ENCODE results near the gene METTL1.
A peak's percentile ranks its signal among the peaks of the same experiment; 100 is the strongest.

The METTL1 gene

DNA sequence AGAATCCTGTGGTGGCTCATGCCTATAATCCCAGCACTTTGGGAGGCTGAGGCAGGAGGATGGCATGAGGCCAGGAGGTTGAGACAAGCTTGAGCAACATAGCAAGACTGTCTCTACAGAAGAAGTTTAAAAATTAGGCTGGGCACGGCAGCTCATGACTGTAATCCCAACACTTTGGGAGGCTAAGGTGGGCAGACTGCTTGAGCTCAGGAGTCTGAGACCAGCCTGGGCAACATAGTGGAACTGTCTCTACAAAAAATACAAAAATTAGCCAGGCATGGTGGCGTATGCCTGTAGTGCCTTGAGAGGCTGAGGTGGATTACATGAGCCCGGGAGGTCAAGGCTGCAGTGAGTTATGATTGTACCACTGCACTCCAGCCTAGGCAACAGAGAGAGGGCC lies 4.0 kb downstream of the METTL1 start:
- DNase-seq (ENCODE audit: low spot score): no peak

DNA sequence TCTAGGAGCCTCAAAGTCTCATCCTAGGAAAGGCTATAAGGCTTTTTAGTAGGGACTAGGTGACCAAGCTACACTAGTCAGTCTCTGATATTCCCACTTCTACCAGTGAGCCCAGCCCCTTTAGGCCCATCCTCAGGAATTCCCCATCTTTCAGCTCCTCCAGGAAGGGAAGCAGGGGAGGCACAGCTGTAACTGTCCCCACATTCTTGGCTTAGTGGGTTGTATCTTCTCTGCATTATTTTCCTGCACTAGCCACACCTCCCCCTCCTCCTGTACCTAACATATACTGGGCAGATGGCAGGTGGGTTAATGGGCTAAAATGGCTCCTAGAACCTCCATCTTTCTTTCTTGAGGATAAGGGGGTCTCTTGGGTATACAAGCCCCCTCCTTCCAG lies 4.6 kb downstream of the METTL1 start:
- no peak for DNase-seq (ENCODE audit: low spot score)

DNA sequence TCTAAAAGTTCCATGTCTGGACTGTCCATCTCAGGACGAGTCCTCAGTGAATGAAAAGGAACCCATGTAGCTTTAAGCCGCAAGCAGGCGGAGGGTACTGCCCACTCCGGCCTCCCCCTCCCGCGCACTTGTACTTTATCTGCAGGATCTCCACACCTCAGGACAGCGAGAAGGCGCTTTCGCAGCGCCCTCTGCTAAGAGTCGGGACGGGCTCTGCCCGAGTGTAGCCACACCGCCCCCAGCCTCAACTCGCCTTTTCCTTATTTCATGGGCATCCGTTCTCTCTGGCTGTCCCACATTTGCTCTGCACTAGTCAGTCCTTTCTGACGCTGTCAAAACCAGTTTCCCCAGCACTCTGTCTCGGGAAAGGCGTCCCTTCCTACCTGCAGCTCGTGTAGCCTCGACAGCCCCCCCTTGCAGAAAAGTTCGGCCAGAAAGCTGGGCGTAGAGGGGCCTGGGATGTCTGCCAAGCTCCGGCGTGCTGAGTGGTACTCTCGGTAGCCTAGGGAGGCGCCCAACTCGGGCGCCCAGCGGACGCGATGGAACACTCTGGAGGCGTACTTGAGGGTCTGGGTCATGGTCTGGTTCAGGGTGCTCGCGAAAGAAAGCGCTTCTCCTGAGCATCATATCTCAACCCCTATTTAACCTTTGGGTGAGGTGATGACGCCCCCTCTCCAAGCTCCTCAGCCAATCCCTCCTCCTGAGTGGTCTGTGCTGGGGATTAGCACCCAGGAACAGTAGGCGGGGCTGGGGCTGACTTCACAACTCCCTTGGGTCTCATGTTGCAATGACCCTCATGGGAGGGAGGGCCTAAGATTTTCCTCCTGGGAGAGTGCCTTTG lies 5.2 kb downstream of the METTL1 start, which contains the start of gene CYP27B1:
Gene CYP27B1, minus strand, starts transcription at position 615 of the 841 bp plus-strand sequence. Its CDS starts 37 bp downstream, at position 578.
- no peak for DNase-seq (ENCODE audit: low spot score)

DNA sequence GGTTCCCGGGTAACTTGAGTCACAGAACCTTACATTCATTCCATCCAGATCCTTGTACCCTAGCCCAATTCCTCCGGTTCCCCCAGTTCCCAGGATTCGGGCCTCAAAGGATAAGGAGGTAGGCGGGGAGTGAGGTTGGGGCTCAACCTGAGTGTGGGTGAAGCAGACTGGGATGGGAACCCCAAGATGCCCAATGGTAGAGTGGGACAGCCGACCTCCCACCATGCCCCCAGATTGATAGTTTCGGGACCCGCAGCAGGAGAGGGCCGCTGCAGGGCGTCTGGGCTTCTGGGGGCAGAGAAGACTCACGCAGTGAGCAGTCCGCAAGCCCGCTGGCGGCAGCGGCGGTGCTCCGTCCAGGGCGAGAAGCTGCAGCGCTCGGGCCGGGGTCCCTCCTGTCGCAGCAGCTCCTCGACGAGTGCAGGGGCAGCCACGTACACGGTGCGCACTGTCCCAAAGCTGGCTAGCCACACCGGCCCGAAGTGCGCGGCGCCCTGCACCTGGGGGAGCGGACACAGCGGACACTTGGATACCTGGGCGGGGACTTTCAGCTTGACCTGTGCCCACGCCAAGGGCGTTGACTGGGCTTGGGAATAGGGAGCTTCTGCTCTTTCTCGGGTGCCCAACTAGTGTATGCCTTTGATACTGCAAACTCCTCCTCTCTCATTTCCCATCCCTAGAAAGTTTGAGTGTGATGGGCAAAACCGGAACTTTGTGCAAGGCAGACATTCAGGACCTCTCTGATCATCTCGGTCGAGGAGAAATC lies 6.0 kb downstream of the METTL1 start:
- DNase-seq (ENCODE audit: low spot score): no peak

DNA sequence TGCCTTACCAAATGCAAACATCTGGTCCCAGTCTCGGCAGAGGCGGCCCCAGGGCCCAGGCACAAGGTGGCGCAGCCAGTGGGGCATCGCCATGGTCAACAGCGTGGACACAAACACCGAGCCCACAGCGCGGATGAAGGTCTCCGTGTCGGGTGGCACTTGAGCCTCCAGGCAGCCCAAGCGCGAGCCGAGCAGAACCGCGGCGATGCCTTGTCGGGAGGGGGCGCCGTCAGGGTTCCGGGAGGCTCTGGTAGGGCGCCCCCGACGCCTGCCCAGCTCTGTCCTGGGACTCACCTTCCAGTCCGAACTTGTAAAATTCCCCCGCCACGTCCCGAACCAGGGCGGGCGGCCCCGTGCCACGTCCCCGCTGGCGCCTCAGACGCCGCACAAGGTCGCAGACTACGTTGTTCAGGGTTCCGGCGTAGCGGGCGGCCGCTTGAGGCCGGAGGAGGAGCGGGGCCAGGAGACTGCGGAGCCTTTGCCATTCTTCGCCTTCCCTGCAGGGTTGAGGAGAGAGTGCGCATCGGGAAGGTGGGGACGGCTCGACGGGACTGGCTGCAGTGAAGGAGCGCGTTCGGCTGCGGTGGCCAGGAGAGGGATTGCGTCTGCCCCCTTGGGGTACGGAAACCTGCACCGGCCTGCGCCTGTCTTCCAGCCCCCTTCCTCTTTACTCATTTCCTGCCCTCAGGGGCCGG lies 6.8 kb downstream of the METTL1 start:
- DNase-seq (ENCODE audit: low spot score): peak; percentile 39

DNA sequence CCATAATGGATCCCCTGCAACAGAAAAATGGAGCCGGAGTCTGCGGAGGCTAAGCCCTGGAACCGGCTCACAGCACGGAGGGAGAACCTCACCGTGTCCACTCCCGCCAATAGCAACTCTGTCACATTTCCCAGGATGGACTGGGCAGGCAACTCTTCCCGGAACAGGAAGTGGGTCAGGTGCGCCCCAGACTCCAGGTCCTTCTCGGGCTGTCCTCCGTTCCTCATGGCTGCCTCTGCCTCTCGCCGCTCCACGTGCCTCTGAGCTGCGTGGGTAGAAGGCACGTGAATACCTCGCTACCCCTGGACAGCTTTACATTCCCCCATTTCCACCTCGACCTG lies 7.3 kb downstream of the METTL1 start:
- DNase-seq (ENCODE audit: low spot score): no peak

DNA sequence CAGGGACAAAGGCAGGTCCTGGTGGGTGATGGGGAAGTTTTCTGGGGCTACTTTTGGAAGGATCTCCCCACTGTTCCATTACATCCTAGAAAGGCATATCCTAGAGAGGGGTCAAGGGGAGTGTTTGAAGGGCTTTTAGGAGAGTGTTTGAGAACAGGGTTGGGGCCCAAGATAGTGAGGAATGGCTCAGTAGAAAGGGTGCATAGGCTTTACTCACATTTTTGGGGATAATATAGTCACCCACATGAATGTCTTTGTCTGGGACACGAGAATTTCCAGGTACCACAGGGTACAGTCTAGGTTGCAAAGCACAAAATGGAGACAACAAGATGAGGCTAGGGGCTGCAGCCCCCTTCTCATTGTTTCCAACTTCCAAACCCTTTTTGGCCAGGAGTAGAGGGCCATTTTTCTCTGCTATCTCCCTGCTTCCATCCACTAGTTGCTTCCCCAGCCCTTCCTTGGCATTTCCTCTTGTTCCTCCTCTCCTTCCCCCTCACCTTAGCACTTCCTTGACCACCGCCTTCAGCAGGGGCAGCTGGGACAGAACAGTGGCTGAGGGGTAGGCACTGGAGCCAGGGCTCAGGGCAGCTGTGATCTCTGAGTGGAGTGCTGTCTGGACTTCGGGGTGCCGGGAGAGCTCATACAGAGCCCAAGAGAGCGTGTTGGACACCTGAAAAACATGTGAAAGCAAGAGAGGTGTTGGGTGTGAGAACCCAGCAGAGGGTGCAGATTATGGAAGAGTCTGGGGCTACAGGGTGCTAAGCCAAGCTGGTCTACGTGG lies 7.8 kb downstream of the METTL1 start:
- DNase-seq (ENCODE audit: low spot score): no peak

DNA sequence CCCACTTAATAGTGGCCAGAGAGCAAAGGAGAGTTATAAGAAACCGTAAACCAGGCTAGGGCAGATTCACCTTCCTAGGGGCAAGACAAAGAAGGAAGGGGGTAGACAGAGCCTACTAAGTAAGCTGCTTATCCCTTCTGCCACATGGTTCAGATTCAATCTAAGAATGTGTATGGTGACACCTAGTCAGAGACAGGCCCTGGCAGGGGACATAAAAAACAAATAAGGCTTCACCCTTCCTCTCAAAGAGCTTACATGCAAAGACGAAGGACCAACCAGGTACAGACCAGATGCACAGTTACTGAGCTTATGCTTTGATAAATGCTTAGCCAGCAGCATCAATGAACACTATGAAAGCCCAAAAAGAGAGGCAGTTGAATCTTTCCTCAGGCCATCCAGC lies 9.4 kb downstream of the METTL1 start:
- DNase-seq (ENCODE audit: low spot score): no peak

DNA sequence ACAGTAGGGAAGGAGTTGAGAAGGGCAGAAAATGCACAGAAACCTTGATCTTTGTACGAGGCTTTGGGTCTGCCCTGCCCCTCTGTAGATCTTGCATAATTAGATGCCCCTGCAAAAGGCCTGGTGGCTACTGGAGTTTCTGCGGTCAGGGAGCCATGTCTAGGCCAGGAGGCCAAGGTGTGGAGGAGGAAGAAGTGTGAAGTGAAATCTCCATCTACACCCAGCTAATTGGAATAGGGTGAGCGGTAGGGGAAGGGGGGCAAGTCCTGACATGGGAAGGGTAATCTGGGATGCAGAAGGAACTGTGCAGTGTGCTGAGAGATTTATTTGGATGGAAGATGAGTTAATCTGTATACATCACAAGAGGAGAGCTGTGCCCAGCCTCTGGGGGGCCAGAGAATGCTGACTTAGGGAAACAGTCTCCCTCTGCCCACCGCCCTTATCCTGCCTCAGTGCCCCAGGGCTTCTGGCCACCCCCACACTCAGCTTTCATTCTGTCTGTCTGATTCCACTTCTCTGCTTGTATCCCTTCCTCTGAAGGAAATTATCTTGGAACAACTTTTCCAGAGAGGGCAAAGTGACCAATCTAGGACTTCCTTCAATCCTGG lies 10.4 kb downstream of the METTL1 start:
- no peak for DNase-seq (ENCODE audit: low spot score)

DNA sequence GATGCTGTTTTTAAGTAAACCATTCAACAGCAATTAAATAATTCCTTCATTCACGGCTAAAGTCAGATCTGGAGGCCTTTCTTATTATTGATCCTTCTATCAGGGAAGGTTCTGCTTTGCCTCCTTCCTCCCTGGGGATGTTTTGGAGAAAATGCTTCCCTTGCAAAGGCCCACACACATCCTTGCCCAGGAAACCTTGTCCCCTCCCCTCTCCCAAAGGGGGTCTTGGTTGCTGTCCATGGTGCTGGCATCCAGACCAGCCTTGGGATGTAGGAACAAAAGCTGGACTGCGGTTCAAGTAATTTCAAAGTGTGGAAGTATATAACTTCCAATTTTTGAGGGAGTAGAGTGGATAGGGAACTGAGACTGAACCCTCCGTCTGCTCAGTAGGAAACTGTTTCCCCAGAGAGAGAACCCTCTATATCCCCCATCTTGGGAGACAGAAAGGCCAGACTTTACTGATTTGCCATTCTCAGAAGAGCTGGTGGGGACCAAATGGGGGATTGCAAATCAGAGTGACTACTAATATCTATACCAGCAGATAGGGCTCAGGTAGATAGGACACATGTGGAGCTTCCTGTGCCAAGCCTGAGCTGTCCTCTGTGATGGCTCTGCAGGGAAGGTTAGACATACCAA lies 11.4 kb downstream of the METTL1 start:
- DNase-seq (ENCODE audit: low spot score): no peak

DNA sequence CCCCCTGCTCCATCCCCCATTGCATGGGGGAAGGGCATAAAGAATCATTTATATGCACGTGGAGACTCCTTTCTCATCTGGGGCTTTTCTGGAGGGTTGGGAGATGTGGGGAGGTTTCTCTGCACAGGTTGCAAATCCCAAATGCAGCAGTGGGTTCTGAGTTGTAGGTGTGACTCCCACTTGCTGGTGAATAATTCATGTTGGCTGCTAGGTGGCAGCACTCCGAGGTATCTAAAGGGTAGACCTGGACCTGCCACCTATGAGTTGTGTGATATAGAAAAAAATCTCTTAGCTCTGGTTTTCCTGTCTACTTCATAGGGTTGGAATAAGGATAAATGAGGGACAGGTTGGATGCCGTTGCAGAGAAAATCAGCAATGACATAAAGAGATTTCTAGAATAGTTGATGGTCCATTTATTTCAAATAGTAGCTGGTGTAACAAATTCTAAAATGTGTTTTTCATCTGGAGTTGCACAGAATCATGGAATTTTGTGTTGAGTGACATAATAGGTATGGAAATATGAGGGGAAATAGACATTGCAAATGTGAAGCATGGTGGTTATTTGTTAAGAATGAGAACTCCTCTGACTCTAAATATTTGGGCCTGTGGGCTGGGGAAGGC lies 12.4 kb downstream of the METTL1 start:
- no peak for DNase-seq (ENCODE audit: low spot score)

DNA sequence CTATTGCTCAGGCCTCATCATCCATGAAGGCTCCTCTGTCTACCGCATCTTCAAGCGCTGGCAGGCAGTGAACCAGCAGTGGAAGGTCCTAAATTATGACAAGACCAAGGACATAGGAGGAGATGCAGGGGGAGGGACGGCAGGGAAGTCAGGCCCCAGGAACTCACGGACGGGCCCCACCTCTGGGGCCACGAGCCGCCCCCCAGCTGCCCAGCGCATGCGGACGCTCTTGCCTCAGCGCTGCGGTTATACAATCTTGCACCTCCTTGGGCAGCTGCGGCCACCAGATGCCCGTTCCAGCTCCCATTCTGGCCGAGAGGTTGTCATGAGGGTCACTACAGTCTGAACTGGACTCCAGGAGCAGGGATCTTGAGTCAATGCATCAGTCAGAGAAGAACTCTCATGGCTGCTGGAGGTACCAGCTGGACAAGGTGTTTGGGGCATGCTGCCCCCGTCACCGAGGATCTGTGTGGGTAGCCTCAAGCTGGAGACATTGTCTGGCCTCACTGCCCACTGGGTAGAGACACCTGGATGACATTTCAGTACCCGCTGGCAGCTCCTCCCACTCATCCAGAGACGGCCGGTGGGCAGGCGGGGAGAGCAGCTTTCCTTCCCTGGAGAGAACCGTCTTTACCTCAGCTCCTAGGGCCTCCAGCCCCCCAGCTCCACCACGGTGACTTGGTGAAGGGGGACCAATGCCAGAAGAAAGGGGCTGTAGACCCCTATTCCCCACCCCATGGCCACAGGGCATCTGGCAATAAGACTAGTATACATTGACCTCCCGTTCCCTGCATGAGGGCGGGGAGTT lies 13.1 kb downstream of the METTL1 start:
- DNase-seq (ENCODE audit: low spot score): no peak

DNA sequence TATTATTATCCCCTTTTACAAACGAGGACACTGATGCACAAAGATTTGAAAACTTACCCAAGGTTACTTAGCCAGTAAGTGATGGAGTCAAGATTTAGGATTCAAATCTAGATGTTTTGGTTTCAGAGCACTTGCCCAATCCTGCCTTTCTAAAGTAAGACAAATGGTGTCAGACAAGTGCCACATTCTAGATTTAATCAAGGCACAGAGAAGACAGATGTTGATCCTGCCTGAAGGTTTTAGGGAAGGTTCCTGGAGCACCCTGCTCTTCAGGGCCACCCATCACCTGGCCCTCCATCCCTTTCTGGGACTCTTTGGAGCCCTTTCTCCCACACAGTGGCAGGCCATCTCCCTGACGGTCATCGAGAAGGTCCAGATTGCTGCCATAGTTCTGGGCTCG lies 14.1 kb downstream of the METTL1 start:
- no peak for DNase-seq (ENCODE audit: low spot score)

DNA sequence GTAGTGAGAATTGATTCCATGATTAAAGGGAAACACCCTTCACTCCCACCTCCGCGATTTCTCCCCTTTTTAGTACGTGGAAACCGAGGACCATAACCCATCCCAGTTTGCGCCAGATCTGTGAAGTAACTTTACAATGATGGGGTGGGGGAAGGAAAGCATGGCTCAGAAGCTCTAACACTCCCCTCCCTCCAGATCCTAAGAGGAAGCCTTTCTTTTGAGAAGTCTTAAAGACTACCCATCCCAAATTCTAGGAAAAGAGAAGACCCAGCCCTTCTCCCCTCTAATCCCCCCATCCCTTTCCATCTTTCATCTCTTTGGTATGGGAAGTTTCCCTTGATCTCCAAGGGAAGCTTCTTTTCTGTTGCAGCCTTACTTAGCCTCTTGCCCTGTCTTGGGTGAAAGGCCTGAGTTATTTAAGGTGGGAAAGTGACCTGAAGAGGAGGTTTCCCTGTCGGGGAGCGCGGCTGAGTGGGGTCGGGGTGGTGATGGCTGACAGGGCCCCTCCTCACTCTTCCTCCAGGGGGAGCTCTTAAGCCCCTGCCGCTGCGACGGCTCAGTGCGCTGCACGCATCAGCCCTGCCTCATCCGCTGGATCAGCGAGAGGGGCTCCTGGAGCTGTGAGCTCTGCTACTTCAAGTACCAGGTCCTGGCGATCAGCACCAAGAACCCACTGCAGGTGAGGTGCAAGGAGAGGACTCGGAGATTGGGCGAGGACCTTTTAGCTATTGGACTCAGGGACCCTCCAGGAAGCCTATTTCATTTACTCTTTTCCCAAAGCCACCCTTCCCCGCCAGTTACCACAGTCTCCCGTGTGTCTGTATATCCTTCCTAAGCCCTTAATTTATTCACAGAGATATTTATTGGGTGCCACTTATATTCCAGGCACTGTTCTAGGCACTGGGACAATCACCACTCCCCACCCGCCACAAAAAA lies 15.2 kb downstream of the METTL1 start:
- no peak for DNase-seq (ENCODE audit: low spot score)

DNA sequence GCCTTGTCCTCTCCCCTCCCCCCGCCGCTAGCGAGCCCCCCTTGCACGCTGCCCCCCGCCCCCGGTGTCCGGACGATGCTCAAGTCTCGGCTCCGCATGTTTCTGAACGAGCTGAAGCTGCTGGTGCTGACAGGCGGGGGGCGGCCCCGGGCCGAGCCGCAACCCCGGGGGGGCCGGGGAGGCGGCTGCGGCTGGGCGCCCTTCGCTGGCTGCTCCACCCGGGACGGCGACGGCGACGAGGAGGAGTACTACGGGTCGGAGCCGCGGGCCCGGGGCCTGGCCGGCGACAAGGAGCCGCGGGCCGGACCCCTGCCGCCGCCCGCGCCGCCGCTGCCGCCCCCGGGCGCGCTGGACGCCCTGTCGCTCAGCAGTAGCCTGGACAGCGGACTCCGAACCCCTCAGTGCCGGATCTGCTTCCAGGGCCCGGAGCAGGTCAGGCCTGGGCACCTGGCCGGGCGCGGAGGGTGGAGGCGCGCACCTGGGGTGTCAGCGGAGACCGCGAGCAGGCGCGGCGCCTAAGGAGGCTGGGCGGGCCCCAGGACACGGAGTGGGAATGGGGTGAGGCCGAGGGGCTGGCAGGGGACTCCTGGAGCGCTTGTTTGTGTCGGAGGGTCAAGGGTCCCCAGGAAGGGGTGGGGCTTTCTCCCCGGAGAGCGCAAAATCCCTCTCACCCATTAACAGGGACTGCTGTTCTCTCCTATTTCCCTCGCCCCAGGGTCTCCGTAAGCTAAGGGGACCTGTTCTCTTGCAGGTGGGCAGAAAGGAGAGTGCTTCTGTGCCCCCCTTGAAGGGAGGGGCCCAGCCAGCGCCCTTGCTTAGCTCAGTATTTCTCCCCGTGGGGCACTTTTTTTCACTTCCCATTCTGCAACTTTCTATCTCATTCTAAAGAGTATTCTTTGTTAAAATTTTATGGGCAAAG lies 16.2 kb downstream of the METTL1 start:
- no peak for DNase-seq (ENCODE audit: low spot score)

DNA sequence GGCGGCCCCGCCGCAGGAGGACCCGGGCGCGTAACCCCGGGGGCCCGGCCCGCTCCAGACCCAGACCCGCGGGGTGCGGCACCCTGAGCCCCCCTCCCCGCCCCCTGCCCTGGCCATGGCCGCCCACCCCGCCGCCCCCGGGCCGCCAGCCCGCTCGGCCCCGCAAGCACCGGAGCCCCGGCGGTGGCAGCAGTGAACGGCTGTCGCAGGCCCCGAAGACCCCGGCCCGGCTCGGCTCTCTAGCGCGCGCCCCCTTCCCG lies 16.8 kb downstream of the METTL1 start:
- no peak for DNase-seq (ENCODE audit: low spot score)

DNA sequence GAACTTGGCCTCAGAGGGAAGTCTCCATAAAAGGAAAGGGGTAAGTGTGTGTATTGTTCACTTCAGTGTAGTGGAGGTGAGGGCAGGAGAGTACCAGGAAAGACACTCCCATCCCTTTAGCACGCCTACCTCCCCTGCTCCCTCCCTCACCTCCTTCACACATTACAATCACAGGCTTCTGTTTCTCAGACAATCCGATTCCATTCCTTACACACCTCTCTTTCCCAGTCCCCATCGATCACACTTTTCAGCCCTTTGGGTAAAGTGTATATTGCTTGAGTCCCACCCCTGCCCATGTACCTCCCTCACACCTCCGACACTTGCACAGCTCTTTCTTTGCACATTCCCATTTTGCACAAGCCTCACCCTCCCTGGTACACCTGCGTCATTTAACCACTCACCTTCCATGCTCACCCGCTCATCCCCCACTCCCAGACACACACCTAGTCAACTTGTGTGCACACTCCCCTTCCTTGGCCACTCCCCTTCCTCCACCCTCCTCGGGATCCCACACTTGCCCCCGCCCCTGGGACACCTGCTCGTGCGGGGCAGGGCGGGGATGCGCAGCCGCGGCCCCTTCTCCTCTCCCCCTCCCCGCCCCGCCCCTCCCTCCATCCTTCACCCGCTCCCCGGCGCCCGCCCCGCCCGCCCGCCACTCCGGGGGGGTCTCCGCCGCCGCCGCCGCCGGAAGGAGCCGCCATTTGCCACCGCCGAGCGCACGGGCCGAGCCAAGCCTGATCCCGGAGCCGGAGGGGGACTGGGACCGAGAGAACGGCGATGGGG lies 17.3 kb downstream of the METTL1 start, which contains the start of gene MARCHF9:
Gene MARCHF9, plus strand, starts transcription at position 693 of the 783 bp plus-strand sequence. CDS start 426 bp downstream, outside the sequence.
- peak; percentile 8 for DNase-seq (ENCODE audit: low spot score)

All from AG08395 (cell line).